ENCODE measurements around the gene CHRNG.

The CHRNG gene

GRCh38 chr2:232539298-232540231 is at the start of gene CHRNG:
CHRNG (plus strand) TSS chr2:232539692; CDS start chr2:232539748, 56 bp downstream.
- DNase-seq = no peak

- DNase-seq = no peak
Observed at GRCh38 chr2:232490221-232491138, 49.0 kb upstream of the CHRNG start.

- DNase-seq = no peak
Observed at GRCh38 chr2:232491139-232491780, 48.2 kb upstream of the CHRNG start.

- no peak for DNase-seq
Observed at GRCh38 chr2:232492236-232492848, 47.1 kb upstream of the CHRNG start.

- no peak for DNase-seq
Observed at GRCh38 chr2:232492963-232493700, 46.4 kb upstream of the CHRNG start.

- DNase-seq = no peak
Observed at GRCh38 chr2:232493701-232494474, 45.6 kb upstream of the CHRNG start.

- no peak for DNase-seq
Observed at GRCh38 chr2:232494542-232494941, 45.0 kb upstream of the CHRNG start.

GRCh38 chr2:232495292-232495691 is 44.2 kb upstream of the CHRNG start:
- DNase-seq = no peak

- no peak for DNase-seq
Observed at GRCh38 chr2:232496501-232497270, 42.8 kb upstream of the CHRNG start.

- no peak for DNase-seq
Observed at GRCh38 chr2:232497348-232497747, 42.1 kb upstream of the CHRNG start.

- no peak for DNase-seq
Observed at GRCh38 chr2:232498452-232498851, 41.0 kb upstream of the CHRNG start.

- DNase-seq = no peak
Observed at GRCh38 chr2:232501331-232501771, 38.1 kb upstream of the CHRNG start.

- no peak for DNase-seq
Observed at GRCh38 chr2:232501794-232502390, 37.6 kb upstream of the CHRNG start.

- DNase-seq = no peak
Observed at GRCh38 chr2:232502511-232502910, 37.0 kb upstream of the CHRNG start.

GRCh38 chr2:232502911-232503808 is 36.3 kb upstream of the CHRNG start:
- DNase-seq = peak; percentile 2 to 39

- DNase-seq = no peak
Observed at GRCh38 chr2:232503809-232504323, 35.6 kb upstream of the CHRNG start.

GRCh38 chr2:232504438-232504837 is 35.1 kb upstream of the CHRNG start:
- DNase-seq = no peak

GRCh38 chr2:232505856-232506255 is 33.6 kb upstream of the CHRNG start:
- no peak for DNase-seq

All from inflammatory macrophage treated with lipopolysaccharide for 1 hour (primary cell).